Activated effector memory CD4-positive, alpha-beta T cell treated with anti-CD3 and anti-CD28 coated beads, Interleukin-2, amount 50 U/mL, for 16 hours (primary cell): ENCODE data around the gene ITGA11.

Experiments used
- DNase-seq: peaks from one replicate; pipeline ENCODE4 v3.0.0-alpha.2; 2020

The ITGA11 gene

GRCh38 chr15:68328443-68328842 is 103.5 kb downstream of the ITGA11 start:
- no peak for DNase-seq

- no peak for DNase-seq
These were observed 105.1 kb downstream of the ITGA11 start for GRCh38 chr15:68326711-68327354.

- DNase-seq = no peak
These were observed 106.2 kb downstream of the ITGA11 start for GRCh38 chr15:68325726-68326125.

- no peak for DNase-seq
These were observed 109.2 kb downstream of the ITGA11 start for GRCh38 chr15:68322796-68323195.

GRCh38 chr15:68321229-68321628 is 110.7 kb downstream of the ITGA11 start:
- DNase-seq = no peak

GRCh38 chr15:68319997-68320396 is 112.0 kb downstream of the ITGA11 start:
- DNase-seq = no peak

- no peak for DNase-seq
These were observed 112.7 kb downstream of the ITGA11 start for GRCh38 chr15:68318931-68319909.

GRCh38 chr15:68318008-68318835 is 113.7 kb downstream of the ITGA11 start:
- DNase-seq = peak; percentile 41

- DNase-seq = peak; percentile 53
These were observed 114.5 kb downstream of the ITGA11 start for GRCh38 chr15:68317281-68318007.

- peak; percentile 56 for DNase-seq
These were observed 115.7 kb downstream of the ITGA11 start for GRCh38 chr15:68316061-68316804.

- DNase-seq = peak; percentile 51
These were observed 116.4 kb downstream of the ITGA11 start for GRCh38 chr15:68315495-68316031.

- no peak for DNase-seq
These were observed 116.9 kb downstream of the ITGA11 start for GRCh38 chr15:68315035-68315434.

- DNase-seq = peak; percentile 14
These were observed 117.4 kb downstream of the ITGA11 start for GRCh38 chr15:68314563-68314962.

- peak; percentile 52 for DNase-seq
These were observed 118.2 kb downstream of the ITGA11 start for GRCh38 chr15:68313501-68314410.

- peak; percentile 48 for DNase-seq
These were observed 119.2 kb downstream of the ITGA11 start for GRCh38 chr15:68312701-68313204.

- DNase-seq = peak; percentile 44
These were observed 120.0 kb downstream of the ITGA11 start for GRCh38 chr15:68311859-68312557.

GRCh38 chr15:68311464-68311835 is 120.5 kb downstream of the ITGA11 start:
- peak; percentile 25 for DNase-seq

- DNase-seq = peak; percentile 58
These were observed 121.0 kb downstream of the ITGA11 start for GRCh38 chr15:68310804-68311463.
